NCI-H526 treated with DMSO at 0.1 percent for 48 hours (cell line): ENCODE measurements around the gene SLC25A42.

ENCODE experiments used
- DNase-seq: peaks from one replicate; lab custom pipeline; 2025; lab: John Stamatoyannopoulos, UW

The SLC25A42 gene

GRCh38 chr19:19050731-19051130, 13.1 kb upstream of the SLC25A42 start:
- DNase-seq = no peak

- no peak for DNase-seq
Measured at GRCh38 chr19:19051478-19052213, 12.1 kb upstream of the SLC25A42 start.

- DNase-seq = no peak
Measured at GRCh38 chr19:19052921-19053320, 10.9 kb upstream of the SLC25A42 start.

GRCh38 chr19:19053508-19054314, 10.1 kb upstream of the SLC25A42 start:
- DNase-seq = no peak

GRCh38 chr19:19054315-19054938, 9.4 kb upstream of the SLC25A42 start:
- DNase-seq = no peak

GRCh38 chr19:19054939-19055440, 8.8 kb upstream of the SLC25A42 start:
- DNase-seq = no peak

- DNase-seq = no peak
Measured at GRCh38 chr19:19055701-19056100, 8.1 kb upstream of the SLC25A42 start.

GRCh38 chr19:19056636-19057275, 7.0 kb upstream of the SLC25A42 start:
- DNase-seq = no peak

- no peak for DNase-seq
Measured at GRCh38 chr19:19057317-19057716, 6.5 kb upstream of the SLC25A42 start.

GRCh38 chr19:19057720-19058119, 6.1 kb upstream of the SLC25A42 start:
- no peak for DNase-seq

GRCh38 chr19:19059018-19059836, 4.6 kb upstream of the SLC25A42 start:
- no peak for DNase-seq

GRCh38 chr19:19059837-19060611, 3.8 kb upstream of the SLC25A42 start:
- no peak for DNase-seq

- DNase-seq = no peak
Measured at GRCh38 chr19:19061506-19061905, 2.3 kb upstream of the SLC25A42 start.

- no peak for DNase-seq
Measured at GRCh38 chr19:19062454-19063182, 1.2 kb upstream of the SLC25A42 start.

- no peak for DNase-seq
Measured at GRCh38 chr19:19064098-19064722, 416 bp downstream of the SLC25A42 start.

GRCh38 chr19:19064811-19065745, 1.3 kb downstream of the SLC25A42 start:
- no peak for DNase-seq

GRCh38 chr19:19067276-19068072, 3.7 kb downstream of the SLC25A42 start:
- no peak for DNase-seq
